Gastrocnemius medialis (tissue), 4 donors: ENCODE results near the gene SDC3.

Experiments
- POLR2A ChIP-seq, 2 donors: fragments of 450-650 bp; IDR thresholded peaks; one replicate each; pipeline ENCODE4 v1.6.1; 2017; ENCODE audit warnings: antibody characterized with exemption in 2 of 2, mild to moderate bottlenecking in 2 of 2, moderate library complexity in 2 of 2
- TF ChIP-seq, protein P1 (sequence below), 5 experiments: fragments of 450-650 bp in 3 of 5; fragments of 200-600 bp in 2 of 5; sonication (generic) in 2 of 5; IDR thresholded peaks in 4 of 5; conservative IDR thresholded peaks in 1 of 5; 1 replicate in 4 of 5; 2 replicates in 1 of 5; pipeline ENCODE4 v1.5.1; 2016 to 2019; ENCODE audit warnings: antibody characterized with exemption in 5 of 5, mild to moderate bottlenecking in 3 of 5, moderate library complexity in 3 of 5

DNA sequence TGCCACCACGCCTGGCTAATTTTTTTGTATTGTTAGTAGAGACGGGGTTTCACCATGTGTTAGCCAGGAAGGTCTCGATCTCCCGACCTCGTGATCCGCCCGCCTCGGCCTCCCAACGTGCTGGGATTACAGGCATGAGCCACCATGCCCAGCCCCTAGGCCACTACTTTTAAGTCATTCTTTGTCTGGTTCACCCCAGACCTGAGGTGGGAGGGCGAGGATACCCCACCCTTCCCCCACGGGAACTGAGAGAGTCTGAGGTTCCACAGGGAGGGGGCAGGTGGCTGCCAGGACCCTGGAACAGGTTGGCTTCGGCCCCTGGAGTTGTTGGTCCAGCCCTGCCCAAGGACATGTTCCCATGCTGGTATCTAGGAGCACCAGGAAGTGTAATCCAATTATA lies 7.7 kb upstream of the SDC3 start:
- TF ChIP-seq, protein P1, sequence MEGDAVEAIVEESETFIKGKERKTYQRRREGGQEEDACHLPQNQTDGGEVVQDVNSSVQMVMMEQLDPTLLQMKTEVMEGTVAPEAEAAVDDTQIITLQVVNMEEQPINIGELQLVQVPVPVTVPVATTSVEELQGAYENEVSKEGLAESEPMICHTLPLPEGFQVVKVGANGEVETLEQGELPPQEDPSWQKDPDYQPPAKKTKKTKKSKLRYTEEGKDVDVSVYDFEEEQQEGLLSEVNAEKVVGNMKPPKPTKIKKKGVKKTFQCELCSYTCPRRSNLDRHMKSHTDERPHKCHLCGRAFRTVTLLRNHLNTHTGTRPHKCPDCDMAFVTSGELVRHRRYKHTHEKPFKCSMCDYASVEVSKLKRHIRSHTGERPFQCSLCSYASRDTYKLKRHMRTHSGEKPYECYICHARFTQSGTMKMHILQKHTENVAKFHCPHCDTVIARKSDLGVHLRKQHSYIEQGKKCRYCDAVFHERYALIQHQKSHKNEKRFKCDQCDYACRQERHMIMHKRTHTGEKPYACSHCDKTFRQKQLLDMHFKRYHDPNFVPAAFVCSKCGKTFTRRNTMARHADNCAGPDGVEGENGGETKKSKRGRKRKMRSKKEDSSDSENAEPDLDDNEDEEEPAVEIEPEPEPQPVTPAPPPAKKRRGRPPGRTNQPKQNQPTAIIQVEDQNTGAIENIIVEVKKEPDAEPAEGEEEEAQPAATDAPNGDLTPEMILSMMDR (IDR thresholded peaks at IDR 0.05 in 4 of 5, conservative IDR thresholded peaks at IDR 0.05 in 1 of 5) = no peak
- TF ChIP-seq POLR2A (IDR thresholded peaks at IDR 0.05) = no peak
